GM21423 (cell line): Measurements from ENCODE around the gene TNIK.

ENCODE experiments used
- ATAC-seq: cut with Tn5 transposase; IDR thresholded peaks from one replicate; pipeline ENCODE4 v1.9.1; 2021; ENCODE audit warnings: mild to moderate bottlenecking, moderate library complexity; ENCODE audit not compliant: unreplicated experiment

Gene TNIK

GRCh38 chr3:171345107-171345843 is 114.9 kb downstream of the TNIK start:
- no peak for ATAC-seq

- ATAC-seq, result no peak
These were observed 116.5 kb downstream of the TNIK start for GRCh38 chr3:171343693-171344092.

- no peak for ATAC-seq
These were observed 117.3 kb downstream of the TNIK start for GRCh38 chr3:171342783-171343420.

- no peak for ATAC-seq
These were observed 118.0 kb downstream of the TNIK start for GRCh38 chr3:171342200-171342599.

GRCh38 chr3:171340434-171340833 is 119.8 kb downstream of the TNIK start:
- no peak for ATAC-seq

- no peak for ATAC-seq
These were observed 120.6 kb downstream of the TNIK start for GRCh38 chr3:171339598-171339997.

- ATAC-seq, result no peak
These were observed 123.8 kb downstream of the TNIK start for GRCh38 chr3:171336406-171336805.

GRCh38 chr3:171335559-171335958 is 124.6 kb downstream of the TNIK start:
- ATAC-seq, result no peak

- no peak for ATAC-seq
These were observed 125.8 kb downstream of the TNIK start for GRCh38 chr3:171334465-171334811.

GRCh38 chr3:171333784-171334464 is 126.3 kb downstream of the TNIK start:
- ATAC-seq, result no peak

- no peak for ATAC-seq
These were observed 129.3 kb downstream of the TNIK start for GRCh38 chr3:171330938-171331337.

GRCh38 chr3:171329746-171330145 is 130.5 kb downstream of the TNIK start:
- no peak for ATAC-seq

GRCh38 chr3:171328419-171329082 is 131.7 kb downstream of the TNIK start:
- no peak for ATAC-seq

- no peak for ATAC-seq
These were observed 132.6 kb downstream of the TNIK start for GRCh38 chr3:171327441-171328174.

- ATAC-seq, result no peak
These were observed 133.3 kb downstream of the TNIK start for GRCh38 chr3:171326717-171327440.

GRCh38 chr3:171323938-171324536 is 136.2 kb downstream of the TNIK start:
- no peak for ATAC-seq

GRCh38 chr3:171321559-171322360 is 138.4 kb downstream of the TNIK start:
- no peak for ATAC-seq

- ATAC-seq, result no peak
These were observed 139.3 kb downstream of the TNIK start for GRCh38 chr3:171320750-171321558.
